ENCODE results near the gene FAM120C.
A peak's percentile ranks its signal among the peaks of the same experiment; 100 is the strongest.

The FAM120C gene
- total RNA-seq, result 6.9 to 12.3 reads per million in 2 donors

GRCh38 chrX:54182864-54183613 lies at the start of gene FAM120C:
Gene FAM120C, minus strand, starts transcription at chrX:54183254. Its CDS starts 56 bp downstream, at chrX:54183198.
- DNase-seq, result peak; percentile 24 to 88 (median 50)

DNA sequence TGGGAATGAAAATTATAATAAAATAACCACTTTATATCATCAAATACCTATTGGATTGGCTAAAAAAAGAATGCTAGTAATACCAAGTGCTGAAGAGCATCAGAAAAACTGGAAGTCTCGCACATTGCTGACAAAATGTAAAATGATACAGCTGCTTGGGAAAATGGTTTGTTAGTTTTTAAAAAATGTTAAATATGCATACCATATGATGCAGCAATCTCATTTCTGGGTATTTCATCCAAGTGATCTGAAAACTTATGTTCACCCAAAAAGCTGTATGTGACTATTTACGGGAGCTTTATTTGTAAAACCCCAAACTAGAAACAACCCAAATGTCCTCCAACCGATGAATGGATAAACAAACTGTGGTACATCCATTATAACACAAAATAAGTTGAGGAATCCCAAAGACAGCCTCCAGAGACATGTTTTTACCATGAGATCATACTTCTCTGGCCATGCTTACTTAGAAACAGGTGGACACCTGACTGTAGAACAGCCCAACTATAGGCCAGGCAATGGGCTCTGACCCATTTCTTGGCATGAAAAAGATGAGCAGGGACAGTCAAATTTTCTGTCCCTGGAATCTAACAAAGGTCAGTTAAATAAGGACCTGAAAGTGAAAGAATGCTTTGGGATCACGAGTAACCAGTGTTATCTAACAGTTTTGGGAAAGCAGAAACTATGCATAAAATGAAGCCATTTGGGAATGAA lies 47.5 kb upstream of the FAM120C start:
- DNase-seq, result no peak

- no peak for DNase-seq
Observed at GRCh38 chrX:54223581-54223980, 40.5 kb upstream of the FAM120C start.

- no peak for DNase-seq
Observed at GRCh38 chrX:54213603-54214002, 30.5 kb upstream of the FAM120C start.

DNA sequence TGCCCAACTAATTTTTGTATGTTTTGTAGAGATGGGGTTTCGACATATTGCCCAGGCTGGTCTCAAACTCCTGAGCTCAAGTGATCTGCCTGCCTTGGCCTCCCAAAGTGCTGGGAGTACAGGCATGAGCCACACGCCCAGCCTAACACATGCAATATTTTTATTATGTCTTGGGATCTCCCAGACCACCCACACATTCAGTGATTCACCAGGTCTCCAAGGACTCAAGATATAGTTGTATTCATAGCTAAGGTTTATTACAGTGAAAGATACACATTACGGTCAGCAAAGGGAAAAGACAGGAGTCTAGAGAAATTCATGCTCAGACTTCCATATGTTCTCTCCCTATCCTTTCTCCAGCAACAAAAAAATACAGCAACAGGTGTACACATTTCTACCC lies 25.5 kb upstream of the FAM120C start:
- DNase-seq, result no peak

GRCh38 chrX:54198262-54198661 lies 15.2 kb upstream of the FAM120C start:
- no peak for DNase-seq

DNA sequence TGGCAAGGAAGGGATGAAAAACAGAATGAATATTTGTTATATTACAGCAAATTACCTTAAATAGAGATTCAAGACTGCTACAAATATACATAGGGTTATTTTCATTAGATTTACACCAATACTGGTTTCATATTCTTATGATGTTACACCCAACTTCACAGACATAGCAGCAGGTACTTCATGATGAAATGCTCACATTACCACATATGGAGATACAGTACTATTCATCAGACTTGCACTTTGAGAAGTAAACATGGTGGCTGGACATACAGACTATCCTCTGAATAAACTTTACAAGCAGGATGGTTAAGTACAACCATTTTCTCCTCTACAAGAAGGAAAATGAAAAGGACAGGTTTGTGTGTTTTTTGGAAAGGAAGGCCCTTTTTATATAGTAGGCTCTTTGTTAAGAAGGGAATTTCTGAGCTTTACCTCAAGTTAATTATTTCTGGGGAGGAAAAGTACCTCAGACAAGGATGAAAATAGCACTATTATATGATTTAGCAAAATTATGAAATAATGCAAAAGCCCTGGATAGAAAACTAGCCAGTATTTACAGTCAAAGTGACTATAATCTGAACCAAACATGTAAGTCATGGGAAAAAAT lies 12.0 kb upstream of the FAM120C start:
- DNase-seq, result no peak

DNA sequence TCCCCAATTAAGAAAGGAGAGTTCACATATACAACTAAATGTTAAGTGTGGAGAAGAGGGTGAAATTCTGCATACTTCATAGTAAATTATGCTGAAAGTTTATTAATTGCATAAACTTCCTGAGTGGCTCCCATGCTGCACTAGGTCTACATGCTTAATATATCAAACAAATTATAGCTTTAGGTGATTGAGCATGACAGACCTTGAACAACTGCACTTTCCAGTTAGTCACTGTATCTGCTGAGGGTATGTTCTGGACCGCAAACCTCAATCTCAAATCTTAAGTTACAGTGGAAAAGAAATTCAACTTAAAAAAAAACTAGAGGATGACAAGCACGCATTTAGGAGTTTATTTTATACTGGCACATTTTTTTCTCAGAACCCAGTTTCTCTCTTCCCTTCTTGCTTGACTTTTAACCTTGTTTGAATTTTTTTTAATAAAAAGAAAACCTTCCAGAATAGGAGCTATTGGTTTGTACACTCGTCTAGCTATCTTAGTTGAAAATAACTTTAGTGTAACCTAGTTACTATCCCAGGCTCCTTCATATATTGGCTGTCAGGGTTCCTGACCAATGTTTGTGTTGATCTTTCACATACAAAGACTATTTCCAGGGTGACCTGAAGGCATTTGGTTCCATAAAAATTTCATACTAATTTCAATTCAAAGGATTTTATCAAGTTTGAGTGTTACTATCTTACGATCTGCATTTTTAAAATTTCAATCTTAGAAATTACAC lies 10.2 kb upstream of the FAM120C start:
- DNase-seq, result no peak

- no peak for DNase-seq
Observed at GRCh38 chrX:54184474-54184873, 1.4 kb upstream of the FAM120C start.

GRCh38 chrX:54182194-54182863 lies 725 bp downstream of the FAM120C start:
- peak; percentile 25 to 82 (median 47) for DNase-seq

GRCh38 chrX:54181202-54181953 lies 1.7 kb downstream of the FAM120C start:
- DNase-seq, result peak in 1 of 5 experiments; percentile 2

GRCh38 chrX:54180403-54180802 lies 2.7 kb downstream of the FAM120C start:
- DNase-seq, result no peak

DNA sequence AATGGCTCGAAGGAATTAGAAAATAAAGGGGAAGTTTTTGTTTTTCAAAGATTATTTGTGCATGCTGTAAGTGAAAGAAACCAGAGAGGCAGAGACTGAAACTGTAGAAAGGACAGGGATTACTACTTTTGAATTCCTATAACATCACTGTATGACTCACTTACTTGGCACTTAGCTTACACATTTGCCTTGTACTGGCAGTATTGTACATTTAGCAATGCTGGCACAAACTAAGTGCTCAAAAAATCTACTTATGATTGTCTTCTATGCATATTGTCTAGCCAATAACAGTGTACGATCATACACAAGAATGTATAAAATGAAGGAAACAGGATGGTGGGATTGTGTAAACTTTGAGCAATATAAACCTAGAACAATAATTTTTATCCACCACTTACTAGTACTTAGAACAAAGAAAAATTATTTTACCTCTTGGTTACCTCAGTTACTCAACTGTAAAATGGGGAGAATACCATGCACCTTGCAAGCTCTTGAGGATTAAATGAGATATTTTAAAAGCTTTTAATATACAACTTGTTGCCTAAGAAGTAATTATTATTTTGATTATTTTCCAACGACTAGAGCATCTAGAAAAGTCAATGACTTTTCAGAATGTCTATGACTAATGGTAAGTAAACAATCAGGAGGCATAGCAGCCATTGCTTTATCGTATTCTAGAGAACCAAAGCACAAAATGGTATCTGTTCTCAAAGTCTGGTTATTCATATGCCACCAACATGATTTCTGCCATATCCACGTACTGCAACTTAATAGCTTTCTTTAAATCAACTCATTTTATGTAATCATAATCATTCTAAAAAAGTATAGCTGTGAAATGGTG lies 4.7 kb downstream of the FAM120C start:
- peak in 1 of 5 experiments; percentile 12 for DNase-seq

GRCh38 chrX:54177306-54177705 lies 5.7 kb downstream of the FAM120C start:
- DNase-seq, result no peak

GRCh38 chrX:54173791-54174190 lies 9.3 kb downstream of the FAM120C start:
- no peak for DNase-seq

DNA sequence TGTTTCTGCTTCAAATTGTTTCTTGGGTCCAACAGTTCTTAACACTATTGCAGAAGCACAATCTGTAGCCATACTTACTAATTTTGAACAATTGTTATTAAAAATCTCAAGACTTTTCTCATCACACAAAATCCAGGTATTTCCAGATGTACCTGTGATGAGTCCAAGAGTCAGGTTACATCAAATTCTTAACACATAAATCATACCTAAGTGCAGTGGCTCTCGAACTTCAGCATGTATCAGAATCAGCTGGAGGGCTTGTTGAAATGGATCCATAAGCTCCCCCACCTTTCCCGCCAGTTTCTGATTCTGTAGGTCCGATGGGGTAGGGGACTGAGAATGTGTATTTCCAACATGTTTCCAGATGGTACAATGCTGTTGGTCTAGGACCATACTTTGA lies 10.6 kb downstream of the FAM120C start:
- no peak for DNase-seq

DNA sequence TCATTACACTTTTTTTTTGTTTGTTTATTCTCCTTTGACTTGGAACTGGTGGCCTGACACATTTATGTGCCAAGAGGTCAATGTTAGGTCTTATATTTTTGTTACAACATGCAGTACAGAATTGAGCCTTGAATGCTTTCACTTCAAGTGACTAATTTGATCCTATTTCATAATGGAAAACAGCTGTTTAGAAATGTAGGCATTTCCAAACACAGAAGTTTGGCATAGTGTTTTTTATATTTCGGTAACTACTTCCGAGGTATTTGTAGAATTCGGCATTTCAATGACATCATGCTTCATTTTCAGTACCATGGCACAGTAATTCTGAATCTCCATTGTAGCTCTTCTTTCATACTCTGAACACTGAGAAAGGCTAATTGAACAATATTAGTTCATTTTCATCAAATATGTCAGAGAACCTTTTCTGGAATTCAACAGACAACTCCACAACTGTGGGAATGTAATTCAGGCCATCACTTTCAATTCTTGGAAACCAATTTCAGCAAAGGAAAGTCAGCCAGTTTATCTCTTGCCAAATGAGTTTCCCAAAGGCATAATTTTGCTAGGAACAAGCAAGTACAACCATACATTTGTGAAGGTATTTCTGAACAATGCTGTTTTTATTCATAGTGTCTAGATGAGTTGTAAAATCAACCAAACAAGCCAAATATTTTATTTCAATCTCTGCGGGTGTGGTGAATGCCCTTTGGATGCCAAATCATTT lies 11.4 kb downstream of the FAM120C start:
- no peak for DNase-seq

DNA sequence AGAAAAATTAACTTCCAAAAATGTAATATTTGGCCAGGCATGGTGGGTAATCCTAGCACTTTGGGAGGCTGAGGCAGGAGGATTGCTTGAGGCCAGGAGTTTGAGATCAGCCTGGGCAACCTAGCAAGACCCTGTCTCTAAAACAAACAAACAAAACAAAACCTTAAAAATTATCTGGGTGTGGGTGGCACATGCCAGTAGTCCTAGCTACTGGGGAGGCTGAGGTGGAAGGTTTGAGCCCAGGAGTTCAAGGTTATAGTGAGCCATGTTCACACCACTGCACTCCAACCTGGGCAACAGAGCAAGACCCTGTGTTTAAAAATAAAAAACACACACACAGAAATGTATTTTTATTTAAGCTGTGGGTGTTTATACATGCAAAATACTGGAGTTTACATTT lies 12.0 kb downstream of the FAM120C start:
- DNase-seq, result no peak

- no peak for DNase-seq
Observed at GRCh38 chrX:54166915-54167314, 16.1 kb downstream of the FAM120C start.

DNA sequence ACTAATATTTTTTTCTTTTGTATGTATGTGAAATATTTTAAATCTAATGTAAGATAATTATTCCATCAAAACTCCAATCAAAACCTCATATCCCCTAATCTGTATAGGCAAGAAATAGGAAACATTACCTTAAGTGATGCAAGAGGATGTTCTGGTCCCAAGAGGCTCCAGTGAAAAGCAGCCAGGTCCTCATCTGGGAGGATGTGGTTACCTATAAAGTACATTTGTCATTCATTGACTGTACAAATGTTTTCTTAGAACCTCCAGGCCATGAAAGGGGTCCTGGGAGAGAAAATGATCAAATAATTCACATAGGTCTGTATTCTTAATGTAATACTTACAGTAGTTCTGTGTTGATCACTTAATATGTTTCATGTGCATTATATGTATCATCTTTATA lies 25.5 kb downstream of the FAM120C start:
- no peak for DNase-seq

Measured in T-helper 2 cell (primary cell).